ENCODE data around the gene ACD.

DNA sequence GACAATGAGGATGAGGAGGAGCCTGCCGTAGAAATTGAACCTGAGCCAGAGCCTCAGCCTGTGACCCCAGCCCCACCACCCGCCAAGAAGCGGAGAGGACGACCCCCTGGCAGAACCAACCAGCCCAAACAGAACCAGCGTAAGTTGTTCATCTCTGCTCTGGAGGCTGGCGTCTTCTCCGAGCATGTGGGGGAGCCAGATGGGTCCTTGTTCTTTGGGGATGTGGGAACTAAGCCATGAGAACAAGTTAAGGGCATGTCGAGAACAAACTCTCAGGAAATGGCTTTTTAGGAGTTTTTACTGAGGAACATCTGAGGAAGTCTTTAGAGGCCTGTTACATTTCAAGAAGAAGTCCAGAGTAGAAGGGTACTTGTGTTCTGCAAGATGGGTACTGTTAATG lies 23.3 kb downstream of the ACD start:
- TF ChIP-seq MAFK (IDR thresholded peaks at IDR 0.05; ENCODE audit: low read depth, low read length) (no peak), SRF (IDR thresholded peaks at IDR 0.05; ENCODE audit: low read depth, low read length) (no peak), POLR2A (IDR thresholded peaks at IDR 0.05; ENCODE audit: control extremely low read depth in 1 of 2, low read depth in 2 of 2, low read length in 2 of 2) (no peak), JUN (IDR thresholded peaks at IDR 0.05; ENCODE audit: low read depth, low read length) (no peak)
